B cell (primary cell): Measurements from ENCODE around the gene C1QTNF7. TPM values are rescaled to one million over a fixed set of nuclear protein-coding genes. Genes with fewer than 3 reads are reported as not detected.

Experiments
- ATAC-seq: fragments of 200-7000 bp; cut with Tn5 transposase; one replicate; pipeline ENCODE4 v1.10.0; 2021; ENCODE audit warnings: low read depth, mild to moderate bottlenecking, moderate number of reproducible peaks, moderate library complexity
- CTCF ChIA-PET: fragments of 350-600 bp; sonication (Branson Sonifier 250); formaldehyde crosslinking; loops from one replicate; lab custom pipeline; 2021; ENCODE audit warnings: antibody characterized with exemption, inconsistent platforms; lab: Charles Lee
- POLR2A ChIA-PET: fragments of 350-600 bp; sonication (Branson Sonifier 250); formaldehyde crosslinking; loops from one replicate; lab custom pipeline; 2021; ENCODE audit warnings: antibody characterized with exemption; lab: Charles Lee
- DNase-seq: peaks from one replicate; pipeline ENCODE4 v3.0.0; 2013
- H2AFZ ChIP-seq: 2 replicates; pipeline ENCODE4 v1.6.1; 2012; ENCODE audit warnings: mild to moderate bottlenecking, low read depth, low read length; ENCODE audit not compliant: insufficient read depth, poor library complexity, severe bottlenecking
- H3K27ac ChIP-seq, 2 donors: 1 replicate in 1 of 2; 2 replicates in 1 of 2; pipeline ENCODE4 v1.5.1; 2012 to 2013; ENCODE audit warnings: low read length in 2 of 2, mild to moderate bottlenecking in 2 of 2, moderate library complexity in 1 of 2
- H3K27me3 ChIP-seq, 4 experiments: fragments of 200-600 bp in 1 of 4; sonication (generic) in 1 of 4; replicated peaks in 1 of 4; 1 replicate in 2 of 4; 2 replicates in 2 of 4; pipeline versions ENCODE4 v1.6.1 to v1.7.0; 2013 to 2016; ENCODE audit warnings: low read length in 3 of 4, mild to moderate bottlenecking in 2 of 4, mixed read lengths in 1 of 4, moderate library complexity in 1 of 4; ENCODE audit not compliant: insufficient read depth in 4 of 4, control insufficient read depth in 3 of 4; ENCODE audit errors: control extremely low read depth in 1 of 4
- H3K36me3 ChIP-seq, 2 experiments: replicated peaks in 1 of 2; 1 replicate in 1 of 2; 2 replicates in 1 of 2; pipeline versions ENCODE4 v1.6.1 to v1.7.1; 2013; ENCODE audit warnings: low read length in 1 of 2; ENCODE audit not compliant: insufficient read depth in 2 of 2, control insufficient read depth in 1 of 2; ENCODE audit errors: control extremely low read depth in 1 of 2, extremely low read depth in 1 of 2
- H3K4me1 ChIP-seq, 2 donors: fragments of 200-600 bp in 1 of 2; sonication (generic) in 1 of 2; 1 replicate in 1 of 2; 2 replicates in 1 of 2; pipeline versions ENCODE4 v1.5.1 to v1.6.1; 2013 to 2017; ENCODE audit warnings: low read length in 2 of 2; ENCODE audit not compliant: control insufficient read depth in 2 of 2, insufficient read depth in 2 of 2
- H3K4me2 ChIP-seq: replicated peaks from 2 replicates; pipeline ENCODE3; 2012; ENCODE audit warnings: mild to moderate bottlenecking, low read depth, low read length; ENCODE audit not compliant: poor library complexity, severe bottlenecking
- H3K4me3 ChIP-seq, 5 experiments: fragments of 200-600 bp in 1 of 5; sonication (generic) in 1 of 5; 1 replicate in 3 of 5; 2 replicates in 2 of 5; pipeline versions ENCODE4 v1.5.1 to v1.7.0; 2011 to 2016; ENCODE audit warnings: low read length in 4 of 5, mild to moderate bottlenecking in 4 of 5, low read depth in 2 of 5, control low read depth in 1 of 5, moderate library complexity in 1 of 5; ENCODE audit not compliant: insufficient read depth in 1 of 5; ENCODE audit errors: control extremely low read depth in 1 of 5, extremely low read depth in 1 of 5
- H3K79me2 ChIP-seq: fragments of 200-600 bp; sonication (generic); one replicate; pipeline ENCODE4 v1.6.0; 2016; ENCODE audit warnings: low read length; ENCODE audit not compliant: control insufficient read depth, insufficient read depth
- H3K9ac ChIP-seq: fragments of 200-600 bp; sonication (generic); 2 replicates; pipeline ENCODE4 v1.6.1; 2017; ENCODE audit warnings: mild to moderate bottlenecking, low read length, moderate library complexity
- H3K9me3 ChIP-seq, 3 donors: one replicate each; pipeline versions ENCODE4 v1.6.1 to v1.7.1; 2013; ENCODE audit warnings: low read length in 2 of 3; ENCODE audit not compliant: control insufficient read depth in 2 of 3, insufficient read depth in 1 of 3; ENCODE audit errors: control extremely low read depth in 1 of 3
- H4K20me1 ChIP-seq: 2 replicates; pipeline ENCODE4 v1.6.0; 2012; ENCODE audit warnings: mild to moderate bottlenecking, low read length; ENCODE audit not compliant: insufficient read depth, control insufficient read depth, poor library complexity, severe bottlenecking
- H3K27ac Mint-ChIP-seq: one replicate; pipeline ENCODE4 v1.8.0; 2021; ENCODE audit warnings: mixed read lengths
- H3K27me3 Mint-ChIP-seq: one replicate; pipeline ENCODE4 v1.8.0; 2021; ENCODE audit warnings: mixed read lengths
- H3K4me1 Mint-ChIP-seq: one replicate; pipeline ENCODE4 v1.8.0; 2021; ENCODE audit warnings: mixed read lengths
- H3K4me3 Mint-ChIP-seq: one replicate; pipeline ENCODE4 v1.8.0; 2021; ENCODE audit warnings: mixed read lengths
- H3K9me3 Mint-ChIP-seq: one replicate; pipeline ENCODE4 v1.8.0; 2022; ENCODE audit warnings: mixed read lengths; ENCODE audit not compliant: insufficient read depth
- EZH2 ChIP-seq: IDR thresholded peaks from 2 replicates; pipeline ENCODE4 v1.6.1; 2012; ENCODE audit warnings: borderline replicate concordance, low read depth, mild to moderate bottlenecking, moderate library complexity, low read length; ENCODE audit not compliant: insufficient read depth, poor library complexity, severe bottlenecking
- WGBS: methylation state at CpG from one replicate; pipeline ENCODE4 v1.1.5; 2013; ENCODE audit warnings: missing lambda C conversion rate; ENCODE audit not compliant: insufficient coverage; 5-methylcytosine and 5-hydroxymethylcytosine counted together
- intact Hi-C: fragments of 100-400 bp; cut with micrococcal nuclease; formaldehyde crosslinking; loops from one replicate; pipeline ENCODE4 v1.10.0; 2022
- polyA plus RNA-seq: library from polyadenylated mRNA; depleted of rRNA; stranded (reverse); fragments of >200 nt; gene quantifications from 2 replicates; pipeline ENCODE4 v1.2.3, GENCODE V29; 2012
- total RNA-seq, 2 donors: library from RNA; stranded (reverse); fragments of 120-200 nt in 1 of 2; gene quantifications; 1 replicate in 1 of 2; 2 replicates in 1 of 2; pipeline versions ENCODE4 v1.2.3 to v1.2.4, GENCODE V29; 2013 to 2022
- TF ChIP-seq, protein P1 (sequence below): fragments of 200-600 bp; IDR thresholded peaks from one replicate; pipeline ENCODE4 v1.8.0; 2022; ENCODE audit warnings: antibody characterized with exemption, mild to moderate bottlenecking

Gene C1QTNF7
- total and polyA plus RNA-seq, 2 donors (not counting 1 experiment from before 2014, with no cell fraction given), result not detected

DNA sequence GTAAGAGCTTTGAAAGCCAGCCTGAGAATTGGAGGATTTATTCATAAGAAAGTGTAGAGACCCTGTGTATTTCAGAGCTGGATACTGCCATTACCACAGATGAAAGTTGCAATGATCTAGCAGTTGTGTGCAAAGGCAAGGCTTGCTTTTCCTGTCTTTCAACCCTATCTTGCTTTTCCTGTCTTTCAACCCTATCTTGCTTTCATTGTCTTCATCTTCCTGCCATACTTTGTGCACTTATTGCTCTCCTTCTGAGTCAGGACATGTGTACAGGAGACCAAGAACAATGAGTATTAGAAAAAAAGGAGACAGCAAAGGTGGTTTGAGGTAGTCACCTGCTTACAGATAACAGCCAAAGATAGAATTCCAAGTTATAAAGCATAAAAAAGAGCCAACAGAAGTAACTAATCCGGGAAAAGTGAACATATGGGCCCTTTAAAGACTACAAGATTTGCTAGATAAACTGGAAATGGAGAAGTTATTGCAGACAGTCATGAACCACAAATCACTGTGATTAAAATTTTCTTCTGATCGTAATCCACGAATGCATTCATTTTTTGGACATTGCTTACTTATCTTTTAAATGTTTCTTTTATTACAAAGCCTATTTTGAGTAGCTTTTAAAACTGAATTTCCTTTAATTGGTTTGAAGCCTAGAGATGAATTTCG is 17.2 kb downstream of the C1QTNF7 start:
- ATAC-seq, result no peak
- TF ChIP-seq, protein P1, sequence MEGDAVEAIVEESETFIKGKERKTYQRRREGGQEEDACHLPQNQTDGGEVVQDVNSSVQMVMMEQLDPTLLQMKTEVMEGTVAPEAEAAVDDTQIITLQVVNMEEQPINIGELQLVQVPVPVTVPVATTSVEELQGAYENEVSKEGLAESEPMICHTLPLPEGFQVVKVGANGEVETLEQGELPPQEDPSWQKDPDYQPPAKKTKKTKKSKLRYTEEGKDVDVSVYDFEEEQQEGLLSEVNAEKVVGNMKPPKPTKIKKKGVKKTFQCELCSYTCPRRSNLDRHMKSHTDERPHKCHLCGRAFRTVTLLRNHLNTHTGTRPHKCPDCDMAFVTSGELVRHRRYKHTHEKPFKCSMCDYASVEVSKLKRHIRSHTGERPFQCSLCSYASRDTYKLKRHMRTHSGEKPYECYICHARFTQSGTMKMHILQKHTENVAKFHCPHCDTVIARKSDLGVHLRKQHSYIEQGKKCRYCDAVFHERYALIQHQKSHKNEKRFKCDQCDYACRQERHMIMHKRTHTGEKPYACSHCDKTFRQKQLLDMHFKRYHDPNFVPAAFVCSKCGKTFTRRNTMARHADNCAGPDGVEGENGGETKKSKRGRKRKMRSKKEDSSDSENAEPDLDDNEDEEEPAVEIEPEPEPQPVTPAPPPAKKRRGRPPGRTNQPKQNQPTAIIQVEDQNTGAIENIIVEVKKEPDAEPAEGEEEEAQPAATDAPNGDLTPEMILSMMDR, result no peak
- no peak for TF ChIP-seq EZH2

GRCh38 chr4:15451181-15451865 is 23.5 kb downstream of the C1QTNF7 start:
- no peak for TF ChIP-seq EZH2
- TF ChIP-seq, protein P1, result no peak
- Mint-ChIP-seq H3K4me1 (peaks cover 4% of the 10 kb centered on the region), H3K27me3 (peaks cover 7% of the 10 kb centered on the region), H3K9me3 (no peaks in the 10 kb centered on the region), H3K27ac (no peak overlapping the region), H3K4me3 (no peak overlapping the region)
- Histone ChIP-seq H3K79me2 (no peaks in the 10 kb centered on the region), H2AFZ (no peak overlapping the region), H3K36me3 (no peaks in the 10 kb centered on the region), H3K4me3 (no peak overlapping the region), H4K20me1 (no peaks in the 10 kb centered on the region), H3K9me3 (no peaks in the 10 kb centered on the region), H3K27ac (no peak overlapping the region), H3K9ac (no peak overlapping the region), H3K27me3 (no peaks in the 10 kb centered on the region), H3K4me2 (no peak overlapping the region), H3K4me1 (peaks cover 0 to under 1% of the 10 kb centered on the region in 2 donors)
- intact Hi-C loops, result no loop called here
- ChIA-PET CTCF (interaction anchor here (0.8 to 1.7 kb wide), 2 partner anchors 17 to 218 kb away, joined by 3 read pairs; no protein-coding TSS in a partner anchor), POLR2A (no interaction called here)
- no peak for DNase-seq
- no CpG with 5 or more reads among the region's 1 CpG for WGBS
- no peak for ATAC-seq

More for the DNA sequence above, 17.2 kb downstream of the C1QTNF7 start:
- Histone ChIP-seq H2AFZ (no peak overlapping the region), H4K20me1 (no peaks in the 10 kb centered on the region), H3K27ac (no peak overlapping the region), H3K4me3 (no peak overlapping the region), H3K4me2 (no peak overlapping the region), H3K27me3 (no peaks in the 10 kb centered on the region), H3K79me2 (no peaks in the 10 kb centered on the region), H3K4me1 (no peaks in the 10 kb centered on the region), H3K36me3 (no peaks in the 10 kb centered on the region), H3K9ac (no peak overlapping the region), H3K9me3 (no peaks in the 10 kb centered on the region)
- Mint-ChIP-seq H3K27me3 (peaks cover 10% of the 10 kb centered on the region), H3K4me3 (no peak overlapping the region), H3K9me3 (no peaks in the 10 kb centered on the region), H3K4me1 (no peaks in the 10 kb centered on the region), H3K27ac (no peak overlapping the region)
- ChIA-PET POLR2A (no interaction called here), CTCF (interaction anchor here (6.7 kb wide), 1 partner anchor 12 kb away, joined by 31 read pairs; no protein-coding TSS in a partner anchor)
- no peak for DNase-seq
- intact Hi-C loops, result no loop called here
- WGBS, result no CpG with 5 or more reads among the region's 4 CpGs
